HG02759 (cell line): ENCODE measurements around the gene PCP2.
A peak's percentile ranks its signal among the peaks of the same experiment; 100 is the strongest.
"Not testable (repeated sequence)": the region's sequence is repeated elsewhere in the genome, so short reads cannot be mapped to it uniquely, and the experiment has no call there.

ENCODE experiments used
- ATAC-seq: cut with Tn5 transposase; IDR thresholded peaks from one replicate; pipeline ENCODE4 v1.9.1; 2021; ENCODE audit warnings: mild to moderate bottlenecking, moderate library complexity; ENCODE audit not compliant: unreplicated experiment

Gene PCP2

DNA sequence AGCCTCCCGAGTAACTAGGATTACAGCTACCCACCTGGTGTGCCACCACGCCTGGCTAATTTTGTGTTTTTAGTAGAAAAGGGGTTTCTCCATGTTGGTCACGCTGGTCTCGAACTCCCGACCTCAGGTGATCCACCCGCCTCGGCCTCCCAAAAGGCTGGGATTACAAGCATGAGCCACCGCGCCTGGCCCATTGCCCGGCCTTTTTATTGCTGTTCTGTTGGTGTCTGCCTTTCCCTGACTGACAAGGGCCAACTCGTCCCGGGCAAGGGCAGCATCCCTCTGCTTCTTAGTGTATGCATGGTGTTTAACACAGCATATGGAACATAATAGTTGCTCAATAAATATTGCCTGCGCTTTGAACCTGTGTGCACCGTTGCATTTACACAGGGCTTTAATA lies 29.1 kb upstream of the PCP2 start:
- no peak for ATAC-seq

DNA sequence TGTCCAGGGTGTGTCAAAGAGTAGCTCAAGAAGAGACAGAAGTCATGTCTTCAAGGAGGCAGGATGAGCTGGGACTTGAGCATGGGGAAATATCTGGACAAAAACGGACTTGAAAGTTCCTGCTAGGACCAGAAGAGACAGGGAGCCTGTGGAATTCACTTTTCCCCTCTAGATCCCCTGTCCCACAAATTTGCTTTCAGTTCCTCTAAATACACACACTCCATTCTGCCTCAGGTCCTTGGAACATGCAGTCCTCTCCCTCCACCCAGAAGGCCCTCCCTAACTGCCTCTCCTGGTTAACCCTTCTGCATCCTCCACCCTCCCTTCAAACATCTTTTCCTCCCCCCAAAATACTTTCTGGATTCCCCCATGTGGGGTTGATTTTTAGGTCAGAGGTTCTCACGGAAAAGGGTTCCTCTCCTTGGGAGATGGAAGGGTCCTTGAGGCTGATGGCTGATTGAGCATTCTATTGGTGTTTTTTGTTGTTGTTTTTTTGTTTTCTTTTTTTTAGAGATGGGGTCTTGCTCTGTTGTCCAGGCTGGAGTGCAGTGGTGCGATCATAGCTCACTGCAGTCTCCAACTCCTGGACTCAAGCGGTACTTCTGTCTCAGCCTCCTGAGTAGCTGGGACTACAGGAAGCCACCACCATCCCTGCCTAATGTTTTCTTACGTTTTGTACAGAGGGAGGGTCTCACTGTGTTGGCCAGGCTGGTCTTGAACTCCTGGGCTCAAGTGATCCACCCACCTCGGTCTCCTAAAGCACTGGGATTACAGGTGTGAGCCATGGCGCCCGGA lies 28.4 kb upstream of the PCP2 start:
- ATAC-seq: no peak

DNA sequence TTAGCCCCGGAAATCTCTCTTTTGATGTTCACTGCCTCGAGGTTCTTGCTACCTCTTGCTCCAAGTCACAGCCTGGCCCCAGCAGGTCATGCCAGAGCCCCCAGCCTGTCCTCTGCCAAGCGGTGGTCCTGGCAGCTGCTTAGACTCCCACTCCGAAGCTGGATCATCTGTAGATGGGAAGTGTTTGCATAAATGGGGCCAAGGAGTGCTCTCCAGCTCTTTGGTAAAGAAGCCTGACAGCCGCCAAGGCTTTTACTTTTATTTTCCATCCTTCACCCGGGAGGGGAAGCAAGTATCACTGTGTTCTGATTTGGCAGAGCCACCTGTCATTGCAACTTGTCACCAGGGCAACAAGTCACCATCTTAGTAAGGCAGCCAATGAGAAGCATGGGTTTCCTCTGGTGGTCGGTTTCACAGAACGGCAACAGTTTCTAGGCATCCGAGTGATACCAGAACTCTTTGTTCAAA lies 24.7 kb upstream of the PCP2 start:
- ATAC-seq: peak; percentile 66

DNA sequence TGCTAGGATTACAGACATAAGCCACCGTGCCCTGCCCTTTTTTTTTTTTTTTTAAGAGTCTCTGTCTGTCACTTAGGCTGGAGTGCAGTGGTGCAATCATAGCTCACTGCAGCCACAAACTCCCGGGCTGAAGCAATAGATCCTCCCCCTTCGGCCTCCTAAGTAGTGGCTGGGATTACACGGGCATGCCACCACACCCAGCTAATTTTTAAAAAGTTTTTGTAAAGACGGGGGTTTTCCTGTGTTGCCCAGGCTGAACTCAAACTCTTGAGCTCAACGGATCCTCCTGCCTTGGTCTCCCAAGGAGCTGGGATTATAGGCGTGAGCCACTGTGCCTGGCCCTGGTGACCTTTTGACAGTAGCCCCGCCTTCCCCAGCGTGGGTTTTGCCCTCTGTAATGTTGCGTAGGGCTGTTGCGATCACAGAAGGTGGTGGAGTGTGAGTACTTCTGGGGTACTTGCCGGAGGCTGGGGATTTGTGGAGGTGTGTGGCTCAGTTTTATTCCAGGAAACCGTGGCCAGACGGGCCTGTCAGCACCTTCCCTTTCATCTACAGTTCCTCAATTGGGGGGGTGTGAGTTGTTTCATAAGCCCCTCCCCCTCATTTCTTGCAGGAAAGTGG lies 23.7 kb upstream of the PCP2 start:
- no peak for ATAC-seq

DNA sequence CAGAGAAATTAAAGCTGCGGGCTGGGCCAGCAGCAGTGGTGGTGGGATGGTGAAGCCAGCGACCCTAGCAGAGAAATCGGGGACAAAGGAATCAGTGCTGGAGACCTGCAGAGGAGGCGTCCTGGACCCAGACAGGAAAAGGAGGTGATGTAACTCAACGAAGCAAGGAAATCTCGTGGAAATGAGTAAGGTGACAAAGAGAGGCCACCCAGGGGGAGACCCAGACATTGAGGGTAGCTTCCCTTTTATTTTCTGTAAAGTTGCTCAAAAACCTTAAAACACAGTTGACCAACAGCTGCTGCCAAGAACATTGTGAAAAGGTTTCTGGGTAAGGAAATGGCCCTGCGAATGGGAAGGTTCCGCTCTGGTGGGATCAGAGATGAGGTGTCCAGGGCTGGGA lies 22.1 kb upstream of the PCP2 start:
- ATAC-seq: no peak

DNA sequence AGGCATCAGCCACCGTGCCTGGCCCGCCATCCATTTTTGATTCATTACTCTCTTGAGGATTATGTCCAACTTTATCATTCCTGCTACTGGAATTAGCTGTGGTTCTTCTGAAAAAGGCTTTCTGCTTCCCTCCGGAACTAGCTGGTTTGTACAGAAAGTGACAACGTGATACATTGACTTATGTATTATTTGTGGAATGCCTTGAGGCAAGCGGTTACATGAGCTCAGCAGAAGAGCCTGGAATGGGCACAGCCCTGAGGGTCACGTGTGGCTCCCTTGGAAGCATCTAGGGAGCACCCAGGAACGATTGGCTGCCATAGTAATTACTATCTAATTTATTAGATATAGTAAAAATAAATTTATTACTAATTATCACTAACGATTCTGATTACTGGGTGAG lies 20.9 kb upstream of the PCP2 start:
- no peak for ATAC-seq

DNA sequence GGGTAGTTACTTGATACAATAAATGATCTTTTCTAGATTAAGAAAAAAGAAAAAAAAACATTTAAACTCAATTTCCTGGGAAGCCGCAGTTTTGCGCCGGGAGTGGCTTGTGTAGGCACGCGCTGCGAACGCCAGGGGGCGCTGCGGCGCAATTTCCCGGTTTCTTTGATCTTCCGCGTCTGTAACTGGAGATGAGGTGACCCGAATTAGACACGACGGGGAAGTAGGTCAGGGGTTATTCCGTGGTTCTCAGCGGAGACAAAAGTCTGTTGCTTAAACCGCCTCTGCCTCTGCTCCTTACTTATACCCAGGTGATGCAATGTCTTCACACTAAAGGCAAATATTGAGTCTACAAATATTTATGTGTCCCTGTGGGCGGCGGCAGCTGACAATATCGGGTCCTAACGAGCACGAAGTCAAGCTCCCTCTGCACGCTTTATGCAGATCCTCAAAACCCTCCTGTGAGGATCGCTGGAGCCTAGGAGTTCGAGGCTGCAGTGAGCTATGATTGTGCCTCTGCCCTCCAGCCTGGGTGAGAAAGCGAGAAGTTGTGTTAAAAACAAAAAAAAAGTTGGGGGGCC lies 18.6 kb upstream of the PCP2 start:
- ATAC-seq: no peak

DNA sequence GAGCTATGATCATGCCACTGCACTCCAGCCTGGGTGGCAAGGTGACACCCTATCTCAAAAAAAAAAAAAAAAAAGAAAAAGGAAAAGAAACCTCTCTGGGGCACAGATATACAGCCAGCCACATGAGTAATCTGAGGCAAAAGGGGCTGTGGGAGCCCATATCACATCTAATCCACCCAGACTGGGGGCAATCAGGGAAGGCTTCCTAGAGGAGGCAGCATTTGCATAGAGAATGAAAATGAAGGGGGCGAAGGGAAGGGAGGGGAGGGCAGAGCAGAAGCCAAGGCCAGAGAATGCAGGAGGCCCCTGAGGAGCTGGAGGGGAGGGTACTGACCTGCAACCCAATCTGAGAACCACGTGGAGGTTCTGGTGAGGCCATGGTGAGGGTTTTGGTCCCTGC lies 16.6 kb upstream of the PCP2 start:
- ATAC-seq: no peak

DNA sequence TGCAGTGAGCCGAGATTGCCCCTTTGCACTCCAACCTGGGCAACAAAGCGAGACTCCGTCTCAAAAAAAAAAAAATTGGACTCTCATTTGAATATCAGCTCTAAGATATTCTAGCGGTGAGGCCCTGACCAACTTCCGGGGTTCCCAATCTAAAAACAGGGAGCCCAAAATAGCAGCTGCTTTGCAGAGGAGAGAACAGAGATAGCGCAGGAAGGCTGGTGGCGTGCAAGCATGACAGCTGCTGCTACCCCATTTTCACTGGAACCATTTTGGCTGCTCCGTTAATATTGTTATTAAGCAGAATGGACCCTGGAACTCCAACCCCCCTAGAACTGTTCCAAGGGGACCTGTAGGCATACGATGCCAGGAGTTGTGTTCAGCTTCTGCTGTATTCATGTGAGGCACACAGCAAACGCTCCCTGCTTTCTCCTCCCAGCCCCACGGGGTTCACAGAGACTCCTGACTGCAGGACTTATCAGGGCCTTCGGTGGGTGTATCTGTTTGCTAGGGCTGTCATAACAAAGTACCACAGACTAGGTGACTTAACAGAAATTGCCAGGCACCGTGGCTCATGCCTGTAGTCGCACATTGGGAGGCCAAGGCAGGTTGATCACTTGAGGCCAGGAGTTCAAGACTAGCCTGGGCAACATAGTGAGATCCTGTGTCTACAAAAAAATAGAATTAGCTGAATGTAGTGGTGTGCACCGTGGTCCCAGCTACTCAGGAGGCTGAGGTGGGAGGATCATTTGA lies 14.9 kb upstream of the PCP2 start:
- no peak for ATAC-seq

DNA sequence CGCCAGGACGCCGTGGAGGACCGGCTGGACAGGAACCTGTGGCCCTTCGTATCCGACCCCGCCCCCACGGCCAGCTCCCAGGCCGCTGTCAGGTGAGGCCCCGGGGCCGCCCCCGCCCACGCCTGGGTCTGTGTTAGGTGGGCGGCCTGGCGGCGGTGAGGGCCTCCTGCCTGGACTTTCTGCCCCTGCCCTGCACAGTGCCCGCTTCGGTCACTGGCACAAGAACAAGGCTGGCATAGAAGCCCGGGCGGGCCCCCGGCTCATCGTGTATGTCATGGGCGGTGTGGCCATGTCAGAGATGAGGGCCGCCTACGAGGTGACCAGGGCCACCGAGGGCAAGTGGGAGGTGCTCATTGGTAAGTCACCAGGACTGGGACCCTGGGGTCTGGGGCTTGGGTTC lies 13.6 kb upstream of the PCP2 start:
- no peak for ATAC-seq

DNA sequence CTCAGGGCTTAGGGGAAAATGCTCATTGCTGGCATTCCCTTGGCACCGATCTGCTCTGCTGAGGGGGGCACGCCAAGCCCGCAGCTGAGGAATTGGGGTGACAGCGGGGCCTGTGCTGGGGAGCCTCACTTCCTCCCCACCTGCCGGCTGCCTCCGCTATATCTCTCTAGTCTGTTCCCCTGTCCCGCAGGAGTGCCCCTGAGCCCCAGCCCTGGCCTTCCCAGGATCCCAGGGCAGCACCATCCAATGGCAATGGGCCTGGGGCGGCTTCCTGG lies 12.8 kb upstream of the PCP2 start:
- ATAC-seq: no peak

DNA sequence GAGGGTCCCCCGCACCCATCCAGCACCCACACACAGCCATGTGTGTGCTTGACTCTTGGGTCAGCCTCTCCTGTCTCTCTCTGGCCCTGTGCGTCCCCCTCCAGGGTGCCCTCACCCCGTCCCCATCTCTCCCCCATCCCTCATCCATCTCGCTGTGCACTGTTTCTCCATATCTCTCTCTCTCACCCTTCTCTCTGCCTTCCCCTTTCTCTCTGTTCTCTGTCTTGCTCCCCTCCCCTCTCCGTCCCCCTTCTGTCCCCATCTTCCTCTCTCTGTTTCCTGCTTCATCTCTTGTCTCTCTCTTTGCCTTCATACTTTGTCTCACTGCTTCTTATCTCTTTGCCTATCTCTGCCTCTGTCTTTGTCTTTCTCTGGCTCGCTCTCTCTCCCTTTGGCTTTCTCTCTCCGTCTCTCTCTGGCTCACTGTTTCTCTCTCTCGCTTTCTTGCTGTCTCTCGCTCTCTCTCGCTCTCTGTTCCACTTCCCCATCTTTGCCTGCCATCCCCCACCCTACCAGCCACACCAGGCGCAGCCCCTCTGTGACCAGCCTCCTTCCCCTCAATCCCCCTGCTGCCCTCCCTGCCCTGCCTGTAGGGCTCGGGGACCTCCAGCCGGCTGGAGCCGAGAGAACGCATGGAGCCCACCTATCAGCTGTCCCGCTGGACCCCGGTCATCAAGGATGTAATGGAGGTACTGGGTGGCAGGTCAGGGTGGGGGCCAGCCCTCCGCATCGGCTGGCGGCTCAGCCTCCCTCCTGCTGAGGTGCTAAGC lies 12.3 kb upstream of the PCP2 start:
- no peak for ATAC-seq

DNA sequence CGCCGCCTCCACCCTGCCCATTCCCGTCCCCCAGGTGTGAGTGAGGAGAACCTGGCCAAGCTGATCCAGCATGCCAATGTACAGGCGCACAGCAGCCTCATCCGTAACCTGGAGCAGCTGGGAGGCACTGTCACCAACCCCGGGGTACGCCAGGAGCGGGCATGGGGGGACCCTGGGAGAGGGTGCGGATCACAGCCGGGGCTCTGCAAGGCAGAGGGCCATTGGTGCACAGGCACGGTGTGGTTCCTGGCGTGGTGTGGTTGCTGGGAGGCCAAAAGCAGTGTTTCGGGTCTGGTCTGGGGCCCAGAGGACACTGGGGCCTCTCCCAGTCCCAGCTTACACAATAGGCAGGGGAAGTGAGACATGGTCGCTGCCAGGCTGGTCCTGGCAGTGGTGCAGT lies 11.6 kb upstream of the PCP2 start:
- no peak for ATAC-seq

DNA sequence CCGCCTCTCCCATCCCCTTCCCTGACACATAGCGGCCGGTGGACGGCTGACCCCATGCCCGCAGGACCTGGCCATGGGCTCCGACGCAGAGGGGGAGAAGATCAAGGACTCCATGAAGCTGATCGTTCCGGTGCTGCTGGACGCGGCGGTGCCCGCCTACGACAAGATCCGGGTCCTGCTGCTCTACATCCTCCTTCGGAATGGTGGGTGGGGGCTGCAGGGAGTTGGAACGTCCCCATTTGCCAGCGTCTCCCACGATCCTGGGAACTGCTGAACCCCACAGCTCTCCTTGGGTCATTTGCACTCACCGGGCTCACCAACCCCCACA lies 11.0 kb upstream of the PCP2 start:
- no peak for ATAC-seq

DNA sequence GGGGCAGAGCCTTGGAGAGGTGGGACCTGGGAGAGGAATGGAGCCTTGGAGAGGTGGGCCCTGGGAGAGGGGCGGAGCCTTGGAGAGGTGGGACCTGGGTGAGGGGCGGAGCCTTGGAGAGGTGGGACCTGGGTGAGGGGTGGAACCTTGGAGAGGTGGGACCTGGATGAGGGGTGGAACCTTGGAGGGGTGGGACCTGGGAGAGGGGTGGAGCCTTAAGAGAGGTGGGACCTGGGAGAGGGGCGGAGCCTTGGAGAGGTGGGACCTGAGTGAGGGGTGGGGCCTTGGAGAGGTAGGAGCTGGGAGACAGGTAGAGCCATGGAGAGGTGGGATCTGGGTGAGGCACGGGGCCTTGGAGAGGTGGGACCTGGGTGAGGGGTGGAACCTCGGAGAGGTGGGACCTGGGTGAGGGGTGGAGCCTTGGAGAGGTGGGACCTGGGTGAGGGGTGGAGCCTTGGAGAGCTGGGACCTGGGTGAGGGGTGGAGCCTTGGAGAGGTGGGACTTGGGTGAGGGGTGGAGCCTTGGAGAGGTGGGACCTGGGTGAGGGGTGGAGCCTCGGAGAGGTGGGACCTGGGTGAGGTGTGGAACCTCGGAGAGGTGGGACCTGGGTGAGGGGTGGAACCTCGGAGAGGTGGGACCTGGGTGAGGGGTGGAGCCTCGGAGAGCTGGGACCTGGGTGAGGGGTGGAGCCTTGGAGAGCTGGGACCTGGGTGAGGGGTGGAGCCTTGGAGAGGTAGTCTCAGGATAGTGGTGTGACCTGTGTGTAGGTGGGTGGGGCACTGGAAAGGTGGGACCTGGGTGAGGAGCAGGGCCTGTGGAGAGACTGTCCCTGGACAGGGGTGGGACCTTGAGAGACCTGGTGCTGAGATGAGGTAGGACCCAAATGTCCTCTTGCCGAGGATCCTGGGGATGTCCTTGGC lies 10.4 kb upstream of the PCP2 start:
- not testable (repeated sequence) for ATAC-seq

DNA sequence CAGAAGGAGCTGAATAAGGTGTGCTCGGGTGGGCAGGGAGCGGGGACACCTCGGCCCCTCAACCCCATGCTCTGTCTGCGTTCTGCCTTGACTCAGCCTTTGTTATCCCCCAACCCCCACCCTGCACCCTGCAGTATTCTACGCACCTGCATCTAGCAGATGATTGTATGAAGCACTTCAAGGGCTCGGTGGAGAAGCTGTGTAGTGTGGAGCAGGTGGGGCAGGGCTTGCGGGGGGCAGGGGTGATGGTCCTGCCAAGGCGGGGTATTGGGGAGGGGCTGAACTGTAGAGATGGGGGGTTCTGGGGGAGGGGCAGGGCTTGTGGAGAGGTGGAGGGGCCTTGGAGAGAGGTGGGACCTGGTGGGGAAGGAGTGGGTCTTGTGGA lies 9.5 kb upstream of the PCP2 start:
- no peak for ATAC-seq

DNA sequence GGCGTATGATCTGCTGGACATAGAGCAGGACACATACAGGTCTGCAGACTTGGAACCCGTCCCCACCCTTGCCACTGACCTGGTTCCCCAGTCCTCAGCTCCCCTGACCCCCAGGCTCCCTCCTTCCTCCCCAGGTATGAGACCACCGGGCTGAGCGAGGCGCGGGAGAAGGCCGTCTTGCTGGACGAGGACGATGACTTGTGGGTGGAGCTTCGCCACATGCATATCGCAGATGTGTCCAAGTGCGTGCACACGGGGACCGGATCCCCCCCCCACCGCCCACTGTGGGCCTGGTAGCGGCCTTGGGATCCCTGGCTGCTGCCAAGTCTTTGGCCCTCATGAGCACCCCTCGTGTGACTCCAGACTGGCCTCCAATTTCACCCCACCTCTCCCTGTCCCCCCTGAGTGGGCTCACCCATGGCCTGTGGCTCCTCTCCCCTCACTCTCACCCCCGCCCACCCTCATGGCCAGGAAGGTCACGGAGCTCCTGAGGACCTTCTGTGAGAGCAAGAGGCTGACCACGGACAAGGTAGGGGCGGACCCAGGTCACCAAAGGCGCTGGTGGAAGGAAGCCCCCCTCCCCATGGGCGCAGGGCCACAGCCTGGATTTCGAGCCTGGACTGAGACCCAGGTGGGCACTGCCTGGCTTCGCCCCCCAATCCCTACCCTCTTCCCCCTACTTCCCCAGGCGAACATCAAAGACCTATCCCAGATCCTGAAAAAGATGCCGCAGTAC lies 8.9 kb upstream of the PCP2 start:
- ATAC-seq: no peak

DNA sequence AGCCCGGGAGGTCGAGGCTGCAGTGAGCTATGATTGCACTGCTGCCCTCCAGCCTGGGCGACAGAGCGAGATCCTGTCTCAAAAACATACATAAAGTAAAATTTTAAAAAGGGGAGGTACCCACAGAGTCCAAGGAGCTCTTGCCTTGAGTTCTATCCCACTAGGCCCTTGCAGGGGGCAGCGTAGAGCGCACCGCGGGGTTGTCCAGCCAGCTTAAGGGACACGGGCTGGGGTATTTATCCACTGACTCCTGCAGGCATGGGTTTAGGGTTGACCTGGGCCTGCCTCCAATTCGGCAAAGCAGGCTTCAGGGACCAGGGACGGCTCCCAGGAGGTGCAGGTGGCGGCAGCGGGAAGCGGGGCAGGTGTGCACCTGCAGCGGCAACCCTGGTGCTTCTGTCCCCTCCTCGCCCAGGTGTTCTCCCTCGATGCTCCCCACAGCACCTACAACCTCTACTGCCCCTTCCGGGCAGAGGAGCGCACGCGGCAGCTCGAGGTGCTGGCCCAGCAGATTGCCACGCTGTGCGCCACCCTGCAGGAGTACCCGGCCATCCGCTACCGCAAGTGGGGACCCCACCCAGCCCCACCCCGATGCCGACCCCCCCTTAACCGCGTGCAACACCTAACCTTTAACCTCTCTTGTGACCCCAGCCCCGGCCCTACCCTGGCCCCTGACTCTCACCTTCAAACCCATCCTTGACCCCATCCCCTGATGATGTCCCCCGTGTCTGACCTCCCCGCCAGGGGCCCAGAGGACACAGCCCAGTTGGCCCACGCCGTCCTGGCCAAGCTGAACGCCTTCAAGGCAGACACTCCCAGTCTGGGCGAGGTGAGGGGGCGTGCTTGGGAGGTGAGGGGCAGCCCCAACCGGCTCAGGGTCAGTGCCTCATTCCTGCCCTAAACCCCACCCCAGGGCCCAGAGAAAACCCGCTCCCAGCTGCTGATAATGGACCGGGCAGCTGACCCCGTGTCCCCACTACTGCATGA lies 8.1 kb upstream of the PCP2 start:
- no peak for ATAC-seq
